HL-60 (cell line): ENCODE results near the gene ZG16B.

Source experiments
- DNase-seq, 2 experiments: peaks; one replicate each; pipeline ENCODE4 v3.0.0-alpha.2; 2010 to 2020; ENCODE audit warnings: low read depth in 1 of 2, low spot score in 1 of 2
- H3K27ac ChIP-seq: fragments of 250-450 bp; sonication (Bioruptor Pico); replicated peaks from 2 replicates; pipeline ENCODE4 v1.5.1; 2020; ENCODE audit warnings: mild to moderate bottlenecking, moderate library complexity
- H3K27me3 ChIP-seq: fragments of 250-450 bp; sonication (Bioruptor Pico); 2 replicates; pipeline ENCODE4 v1.5.1; 2021; ENCODE audit warnings: mild to moderate bottlenecking, moderate library complexity; ENCODE audit not compliant: insufficient read depth, poor library complexity, severe bottlenecking
- H3K4me3 ChIP-seq: replicated peaks from 2 replicates; pipeline ENCODE4 v1.5.1; 2011; ENCODE audit warnings: mild to moderate bottlenecking, control low read depth, low read length; ENCODE audit not compliant: insufficient read depth
- CTCF ChIP-seq: IDR thresholded peaks from one replicate; pipeline ENCODE4 v1.5.1; 2011; ENCODE audit warnings: low read length, control low read depth, inconsistent platforms; ENCODE audit not compliant: insufficient read depth
- GABPA ChIP-seq: IDR thresholded peaks from 2 replicates; pipeline ENCODE4 v1.6.1; 2012; ENCODE audit warnings: low read depth
- POLR2AphosphoS5 ChIP-seq: IDR thresholded peaks from 2 replicates; pipeline ENCODE4 v1.6.1; 2012; ENCODE audit warnings: low read depth
- REST ChIP-seq: IDR thresholded peaks from 2 replicates; pipeline ENCODE4 v1.6.1; 2012; ENCODE audit warnings: low read depth; ENCODE audit not compliant: insufficient replicate concordance
- SPI1 ChIP-seq: IDR thresholded peaks from 2 replicates; pipeline ENCODE4 v1.6.1; 2012; ENCODE audit warnings: low read depth, mild to moderate bottlenecking, borderline replicate concordance

Gene ZG16B

GRCh38 chr16:2786826-2787151, 43.3 kb upstream of the ZG16B start:
- Histone ChIP-seq H3K27me3 (peaks cover 24% of the 10 kb centered on the region), H3K27ac (no peak overlapping the region), H3K4me3 (no peak overlapping the region)
- TF ChIP-seq REST (no peak), SPI1 (no peak), CTCF (no peak), POLR2AphosphoS5 (no peak), GABPA (no peak)
- no peak for DNase-seq

GRCh38 chr16:2787406-2787805, 42.7 kb upstream of the ZG16B start, which contains the start of gene PRSS33:
PRSS33 (minus strand) TSS chr16:2787560; CDS start chr16:2786547, 1,013 bp downstream.
- DNase-seq = no peak
- no peak for TF ChIP-seq REST
- no peak for TF ChIP-seq CTCF
- TF ChIP-seq SPI1 = no peak
- TF ChIP-seq POLR2AphosphoS5 = no peak
- no peak for TF ChIP-seq GABPA
- Histone ChIP-seq H3K4me3 (no peak within 1 kb of the TSS), H3K27ac (no peak within 1 kb of the TSS), H3K27me3 (peaks cover 24% of the 10 kb centered on the region)

- Histone ChIP-seq H3K27ac (no peak overlapping the region), H3K4me3 (no peak overlapping the region), H3K27me3 (peaks cover 24% of the 10 kb centered on the region)
- TF ChIP-seq REST (no peak), GABPA (no peak), SPI1 (no peak), POLR2AphosphoS5 (no peak), CTCF (no peak)
- no peak for DNase-seq
Measured at GRCh38 chr16:2787961-2788360, 42.1 kb upstream of the ZG16B start.
